SKM-1 (cell line): ENCODE data around the gene POLG2.
"Not testable (repeated sequence)": the region's sequence is repeated elsewhere in the genome, so short reads cannot be mapped to it uniquely, and the experiment has no call there.

ENCODE experiments used
- DNase-seq: peaks from one replicate; lab custom pipeline; 2025; ENCODE audit not compliant: unreplicated experiment; lab: John Stamatoyannopoulos, UW

POLG2 gene

DNA sequence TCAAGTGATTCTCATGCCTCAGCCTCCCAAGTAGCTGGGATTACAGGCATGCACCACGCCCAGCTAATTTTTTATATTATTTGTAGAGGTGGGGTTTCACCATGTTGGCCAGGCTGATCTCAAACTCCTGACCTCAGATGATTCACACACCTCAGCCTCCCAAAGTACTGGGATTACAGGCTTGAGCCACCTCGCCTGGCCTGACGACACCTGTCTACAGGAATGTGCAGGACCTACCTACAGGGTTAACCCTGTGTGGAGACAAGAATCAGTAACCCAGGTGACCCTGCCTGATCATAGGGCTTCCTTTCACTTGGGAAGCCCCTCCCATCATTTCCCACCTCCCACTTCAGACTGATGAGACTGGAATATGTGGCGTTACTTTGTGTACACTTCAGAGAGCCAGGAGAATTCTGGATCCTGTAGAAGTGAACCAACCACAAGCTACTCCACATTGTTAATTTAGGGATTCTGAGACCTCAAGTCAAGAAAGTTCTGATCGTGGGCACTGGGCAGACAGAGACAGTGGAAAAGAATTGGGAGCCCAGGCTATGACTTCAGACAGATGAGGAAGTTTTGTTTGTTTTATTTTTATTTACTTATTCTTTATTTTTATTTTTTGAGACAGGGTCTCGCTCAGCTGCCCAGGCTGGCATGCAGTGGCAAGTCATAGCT, 53.6 kb downstream of the POLG2 start:
- no peak for DNase-seq

DNA sequence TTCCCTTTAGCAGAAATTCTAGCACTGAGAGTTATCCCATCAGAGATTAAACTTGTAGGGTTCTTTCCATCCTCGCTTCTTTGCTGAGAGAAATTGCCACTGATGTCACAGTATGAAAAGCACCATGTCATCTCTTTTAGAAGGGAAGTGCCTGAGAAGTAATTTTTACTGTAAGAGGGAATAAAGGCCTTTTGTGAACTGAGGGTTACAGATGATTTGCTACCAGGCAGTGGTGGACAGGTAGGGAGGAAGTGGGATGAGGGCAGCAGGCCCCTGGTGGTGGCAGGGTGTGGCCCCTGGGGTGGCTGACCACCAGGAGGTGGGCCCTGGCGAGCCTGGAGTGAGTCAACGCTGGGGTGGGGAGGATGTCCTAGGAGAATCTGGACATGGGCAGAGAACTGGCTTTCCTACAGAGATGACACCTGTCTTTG, 54.3 kb downstream of the POLG2 start:
- DNase-seq: peak; percentile 82

- peak; percentile 83 for DNase-seq
Measured at GRCh38 chr17:64441772-64442540, 54.9 kb downstream of the POLG2 start.

GRCh38 chr17:64439956-64440355, 56.9 kb downstream of the POLG2 start:
- DNase-seq: peak; percentile 8

- DNase-seq: not testable (repeated sequence)
Measured at GRCh38 chr17:64439521-64439920, 57.3 kb downstream of the POLG2 start.

DNA sequence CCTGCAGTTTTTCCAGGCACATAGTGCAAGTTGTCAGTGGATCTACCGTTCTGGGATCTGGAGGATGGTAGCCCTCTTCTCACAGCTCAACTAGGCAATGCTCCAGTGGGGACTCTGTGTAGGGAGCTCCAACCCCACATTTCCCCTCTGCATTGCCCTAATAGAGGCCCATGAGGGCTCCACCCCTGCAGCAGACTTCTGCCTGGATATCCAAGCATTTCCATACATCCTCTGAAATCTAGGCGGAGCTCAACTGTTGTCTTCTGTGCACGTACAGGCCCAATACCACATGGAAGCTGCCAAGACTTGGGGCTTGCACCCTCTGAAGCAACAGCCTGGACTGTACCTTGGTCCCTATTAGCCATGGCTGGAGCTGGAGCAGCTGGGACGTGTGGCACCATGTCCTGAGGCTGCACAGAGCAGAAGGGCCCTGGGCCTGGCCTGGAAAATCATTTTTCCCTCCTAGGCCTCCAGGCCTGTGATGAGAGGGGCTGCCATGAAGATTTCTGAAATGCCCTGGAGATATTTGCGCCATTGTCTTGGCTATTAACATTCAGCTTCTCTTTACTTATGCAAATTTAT, 58.8 kb downstream of the POLG2 start:
- DNase-seq: no peak

- no peak for DNase-seq
Measured at GRCh38 chr17:64431534-64431933, 65.3 kb downstream of the POLG2 start.

DNA sequence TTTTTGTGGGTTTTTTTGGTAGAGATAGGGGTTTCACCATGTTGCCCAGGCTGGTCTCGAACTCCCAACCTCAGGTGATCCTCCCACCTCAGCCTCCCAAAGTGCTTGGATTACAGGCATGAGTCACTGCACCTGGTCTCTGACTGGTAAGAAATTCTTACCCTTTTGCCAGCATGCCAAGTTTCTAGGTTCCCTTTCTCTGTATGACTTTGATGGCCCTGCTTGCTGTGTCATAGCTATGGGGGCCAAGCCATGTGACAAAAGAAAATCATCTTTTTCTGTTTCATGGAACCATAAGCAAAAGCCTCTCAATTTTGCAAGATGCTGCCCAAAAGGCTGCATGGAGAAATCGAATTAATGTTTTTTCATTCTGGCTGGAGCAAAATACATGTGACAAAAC, 66.8 kb downstream of the POLG2 start:
- DNase-seq: not testable (repeated sequence)

DNA sequence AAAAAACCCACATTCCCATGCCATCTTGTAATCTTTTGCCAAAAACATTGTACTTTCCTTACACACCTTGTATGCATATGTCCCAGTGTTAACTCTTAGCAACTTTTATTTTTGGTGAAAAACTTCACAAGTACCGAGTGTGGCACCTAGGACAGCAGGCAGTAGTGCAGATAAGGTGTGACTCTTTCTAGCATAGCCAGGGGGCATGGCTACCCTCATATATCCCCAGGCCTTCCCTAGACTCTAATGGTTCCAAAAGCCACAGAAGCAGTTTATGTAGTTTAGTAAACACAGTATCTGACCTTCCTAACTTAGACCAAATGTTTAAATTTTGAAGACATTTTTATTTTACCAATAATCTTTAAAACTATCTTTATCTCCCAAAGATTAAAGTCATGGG, 68.4 kb downstream of the POLG2 start:
- DNase-seq: no peak
